Measurements from ENCODE around the gene ARL13B. TPM values are rescaled to one million over a fixed set of nuclear protein-coding genes. Genes with fewer than 3 reads are reported as not detected.

ARL13B gene
- total and polyA plus RNA-seq, 2 of the 4 experiments (the other 2 are of a cell fraction) = 2.7 to 3.0 TPM

GRCh38 chr3:93991631-93992030 lies 11.7 kb downstream of the ARL13B start:
- Histone ChIP-seq H2AK9ac (replicated peaks; ENCODE audit: low read depth, low read length, poor library complexity) (no peak overlapping the region), H2BK20ac (ENCODE audit: low read depth, low read length) (no peak overlapping the region), H3K9me3 (ENCODE audit: control insufficient read depth, insufficient read depth, low read length) (no peaks in the 10 kb centered on the region), H3K27me3 (ENCODE audit: control insufficient read depth, insufficient read depth, low read length) (no peaks in the 10 kb centered on the region), H2BK15ac (ENCODE audit: low read depth, low read length) (no peak overlapping the region), H3K23ac (ENCODE audit: low read depth, low read length) (no peak overlapping the region), H3K27ac (ENCODE audit: insufficient read depth, low read length) (no peak overlapping the region), H3K79me1 (ENCODE audit: low read depth in 1 of 2, low read length in 2 of 2) (peaks cover 3 to 18% of the 10 kb centered on the region in 2 experiments; a peak in 3 of 4 replicates), H3K56ac (ENCODE audit: extremely low read depth, insufficient read depth, low read length) (no peak overlapping the region), H3K9ac (ENCODE audit: low read depth, low read length) (no peak overlapping the region), H3K9me1 (ENCODE audit: insufficient read depth, low read length) (peaks cover 6% of the 10 kb centered on the region; the same call in 1 of the 2 replicates), H4K8ac (ENCODE audit: low read depth in 2 of 2, low read length in 2 of 2) (no peak overlapping the region), H2BK5ac (ENCODE audit: low read depth, low read length, poor library complexity, severe bottlenecking) (no peak overlapping the region), H2AK5ac (ENCODE audit: low read depth, low read length) (no peak overlapping the region), H2BK120ac (ENCODE audit: low read depth, low read length) (no peak overlapping the region), H4K20me1 (ENCODE audit: insufficient read depth, low read length) (0 out of 2 replicates have a peak, but pooled peaks cover 3% of the 10 kb centered on the region), H4K5ac (ENCODE audit: low read depth, low read length) (no peak overlapping the region), H3K4me2 (ENCODE audit: low read depth, low read length) (no peak overlapping the region), H3K18ac (ENCODE audit: low read depth, low read length) (no peak overlapping the region), H3K14ac (replicated peaks; ENCODE audit: low read depth, low read length) (no peak overlapping the region), H3K4me1 (ENCODE audit: control insufficient read depth, insufficient read depth, low read length) (peaks cover 4% of the 10 kb centered on the region), H3K36me3 (ENCODE audit: control insufficient read depth, insufficient read depth, low read length) (no peaks in the 10 kb centered on the region), H3K4ac (ENCODE audit: low read depth, low read length) (no peak overlapping the region), H4K91ac (ENCODE audit: insufficient read depth, low read depth, low read length) (no peak overlapping the region), H2AFZ (replicated peaks; ENCODE audit: low read length, poor library complexity) (no peak overlapping the region), H3K4me3 (ENCODE audit: insufficient read depth, low read depth, low read length) (no peak overlapping the region)
- ChIA-PET CTCF (interaction anchor here (0.6 kb wide), 1 partner anchor 8 kb away, joined by 3 read pairs; no protein-coding TSS in a partner anchor), POLR2A (ENCODE audit: unreplicated experiment) (no interaction called here)
- in situ Hi-C loops (cut with MboI; ENCODE audit: low sequenced_read_pairs) = no loop called here
- intact Hi-C loops (cut with micrococcal nuclease) = no loop called here
- dilution Hi-C loops (cut with HindIII; ENCODE audit: low sequenced_read_pairs, unreplicated experiment) = no loop called here
- DNase-seq (no peak), ATAC-seq (ENCODE audit: low read depth) (no peak)
- TF ChIP-seq CEBPB (IDR thresholded peaks at IDR 0.05; ENCODE audit: low read depth, low read length) = no peak
- no peak for TF ChIP-seq SMC3 (IDR thresholded peaks at IDR 0.05; ENCODE audit: low read depth, low read length)
- no peak for TF ChIP-seq NFE2L2 (IDR thresholded peaks at IDR 0.05; ENCODE audit: low read depth, low read length)
- TF ChIP-seq, protein P1, sequence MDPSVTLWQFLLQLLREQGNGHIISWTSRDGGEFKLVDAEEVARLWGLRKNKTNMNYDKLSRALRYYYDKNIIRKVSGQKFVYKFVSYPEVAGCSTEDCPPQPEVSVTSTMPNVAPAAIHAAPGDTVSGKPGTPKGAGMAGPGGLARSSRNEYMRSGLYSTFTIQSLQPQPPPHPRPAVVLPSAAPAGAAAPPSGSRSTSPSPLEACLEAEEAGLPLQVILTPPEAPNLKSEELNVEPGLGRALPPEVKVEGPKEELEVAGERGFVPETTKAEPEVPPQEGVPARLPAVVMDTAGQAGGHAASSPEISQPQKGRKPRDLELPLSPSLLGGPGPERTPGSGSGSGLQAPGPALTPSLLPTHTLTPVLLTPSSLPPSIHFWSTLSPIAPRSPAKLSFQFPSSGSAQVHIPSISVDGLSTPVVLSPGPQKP (IDR thresholded peaks at IDR 0.05; ENCODE audit: borderline replicate concordance, low read depth, low read length) = no peak
- TF ChIP-seq FOS (IDR thresholded peaks at IDR 0.05; ENCODE audit: low read depth, low read length) = no peak
- WGBS, 2 experiments (ENCODE audit: extremely low coverage in 2 of 2, insufficient read length in 1 of 2) = no CpG with 5 or more reads among the region's 2 CpGs
- no TSS peak for BruUV-seq (replicated peaks)

Measured in IMR-90 (cell line).